CD4-positive, alpha-beta T cell treated with Interleukin-21 for 1 hour (primary cell): ENCODE results near the gene ARHGAP6.

ENCODE experiments used
- DNase-seq: peaks from one replicate; pipeline ENCODE4 v3.0.0-alpha.2; 2020

Gene ARHGAP6

GRCh38 chrX:11206716-11207115, 459.0 kb downstream of the ARHGAP6 start:
- DNase-seq, result no peak

GRCh38 chrX:11205796-11206195, 459.9 kb downstream of the ARHGAP6 start:
- DNase-seq, result no peak

- no peak for DNase-seq
These were observed 468.0 kb downstream of the ARHGAP6 start for GRCh38 chrX:11197671-11198070.

GRCh38 chrX:11196476-11196875, 469.2 kb downstream of the ARHGAP6 start:
- DNase-seq, result no peak

DNA sequence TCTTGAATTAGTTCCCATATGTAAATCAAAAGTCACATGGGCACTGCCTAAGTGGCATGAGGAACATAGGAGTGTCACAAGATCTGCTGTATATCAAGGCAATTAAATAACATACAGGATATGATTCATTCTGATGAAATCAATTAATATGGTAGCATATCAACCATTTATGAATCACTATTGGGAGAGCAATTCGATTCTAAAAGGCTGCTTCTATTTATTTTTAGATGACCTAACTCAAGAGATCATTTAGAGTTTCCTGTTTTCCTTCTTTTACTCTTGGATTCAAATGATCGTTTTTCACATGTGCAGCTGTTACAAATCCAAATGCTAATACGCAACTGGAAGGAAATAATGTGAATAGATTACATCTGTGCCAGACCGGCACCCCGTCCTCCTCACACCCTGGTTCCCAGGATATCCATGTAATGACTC, 472.7 kb downstream of the ARHGAP6 start:
- no peak for DNase-seq

DNA sequence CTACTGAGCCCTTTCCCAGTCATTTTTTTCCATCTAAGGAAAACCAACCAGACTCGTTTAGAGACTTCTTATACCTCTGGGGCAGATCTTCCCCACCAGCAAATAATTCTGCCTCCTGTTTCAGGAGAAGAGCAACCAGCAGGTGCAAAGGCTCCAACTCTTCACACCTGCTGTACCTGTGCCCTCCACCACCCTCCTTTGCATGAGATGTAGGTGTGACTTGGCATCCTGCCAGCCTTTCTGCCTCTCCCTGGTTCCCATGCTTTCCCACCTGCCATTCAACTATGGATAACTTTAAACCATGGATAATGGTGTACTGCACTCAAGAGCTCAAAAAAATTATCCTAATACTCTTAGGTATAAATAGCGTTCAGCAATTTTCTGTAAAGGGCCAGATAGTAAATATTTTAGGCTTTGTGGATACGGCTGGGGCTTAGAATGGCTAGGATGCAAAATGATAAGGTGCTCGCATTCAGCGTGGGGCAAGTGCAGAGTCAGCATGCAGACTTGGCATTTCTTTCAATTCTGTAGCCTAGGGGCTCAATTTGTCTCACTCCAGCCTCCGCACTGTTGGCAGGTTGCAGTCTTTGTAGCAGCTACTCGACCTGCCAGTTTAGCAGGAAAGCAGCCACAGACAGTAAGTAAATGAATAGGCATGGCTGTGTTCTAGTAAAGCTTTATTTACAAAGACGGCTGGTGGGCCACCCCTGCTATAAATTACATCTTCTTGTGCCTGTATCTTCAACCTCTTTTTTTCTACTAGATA, 474.8 kb downstream of the ARHGAP6 start:
- DNase-seq, result no peak

DNA sequence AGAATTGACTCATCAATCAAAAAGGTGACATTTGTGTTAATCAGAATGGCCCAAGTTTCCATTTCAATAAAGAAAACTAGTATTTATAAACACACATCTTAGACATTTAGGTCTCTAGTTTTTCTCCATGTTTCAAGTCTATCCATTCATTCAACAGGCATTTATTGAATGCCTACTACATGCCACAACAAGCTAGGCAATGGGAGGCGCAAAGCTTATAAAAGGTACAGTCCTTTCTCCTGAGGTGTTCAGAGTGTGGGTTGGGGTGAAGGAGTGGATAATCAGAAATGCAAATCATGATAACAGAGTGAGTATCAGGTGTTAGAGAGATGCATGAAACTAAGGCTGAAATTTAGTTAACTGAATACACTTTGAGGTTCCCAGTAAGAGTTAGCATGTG, 476.6 kb downstream of the ARHGAP6 start:
- DNase-seq, result no peak

DNA sequence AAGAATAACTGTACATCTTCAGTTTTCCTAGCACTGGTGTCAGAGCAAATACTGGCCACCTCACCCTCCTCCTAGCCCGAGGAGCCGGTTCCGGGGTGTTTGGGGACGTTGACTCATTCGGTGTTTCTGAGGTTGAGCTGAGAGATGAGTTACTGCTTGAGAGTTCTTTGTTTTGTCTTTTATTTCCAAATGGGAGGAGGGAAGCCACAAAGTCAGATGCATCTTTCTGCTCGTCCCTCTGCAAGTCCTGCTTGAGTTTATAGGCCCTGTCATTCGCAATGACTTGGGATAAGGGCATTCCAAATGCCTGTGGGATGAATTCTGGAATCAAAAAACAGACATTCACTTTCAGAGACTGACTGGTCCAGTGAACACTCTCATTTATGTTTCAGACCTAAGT, 477.1 kb downstream of the ARHGAP6 start:
- DNase-seq, result no peak

DNA sequence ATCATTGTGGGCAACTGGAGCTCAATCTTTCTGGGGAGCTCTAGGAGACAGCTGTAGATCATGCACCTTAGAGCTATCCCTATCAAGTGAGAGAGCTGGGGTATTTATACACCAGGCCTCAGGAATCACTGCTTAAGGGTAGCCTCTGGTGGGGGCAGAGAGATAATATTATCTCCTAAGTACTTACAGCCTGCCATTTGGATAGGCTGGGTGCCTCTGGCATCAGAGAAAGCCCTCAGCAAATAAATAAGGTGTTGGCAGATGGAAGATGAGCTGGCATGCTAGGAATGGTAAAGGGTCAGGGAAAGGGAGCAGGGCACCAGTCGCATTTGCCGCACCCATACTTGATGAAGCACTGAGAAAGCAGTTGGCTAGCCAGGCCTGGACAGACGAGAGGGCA, 478.7 kb downstream of the ARHGAP6 start:
- no peak for DNase-seq

DNA sequence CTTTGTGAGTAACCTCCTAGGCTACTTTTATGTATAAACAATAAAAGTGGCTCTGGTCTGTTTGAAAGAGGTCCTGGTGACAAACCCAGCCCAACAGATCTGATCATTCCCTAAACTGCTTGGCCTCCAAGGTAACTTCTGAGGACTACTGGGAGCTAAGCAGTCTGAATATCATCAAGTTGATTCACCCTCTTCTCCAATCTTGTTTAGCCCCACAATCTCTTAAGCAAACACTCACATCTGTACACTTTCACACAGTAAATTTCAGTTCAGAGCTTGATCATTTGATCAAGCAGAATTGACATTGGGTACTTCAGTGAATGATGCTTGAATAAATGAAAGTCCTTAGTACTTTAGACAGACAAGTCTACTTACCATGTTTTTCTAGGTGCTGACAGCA, 479.9 kb downstream of the ARHGAP6 start:
- DNase-seq, result no peak

DNA sequence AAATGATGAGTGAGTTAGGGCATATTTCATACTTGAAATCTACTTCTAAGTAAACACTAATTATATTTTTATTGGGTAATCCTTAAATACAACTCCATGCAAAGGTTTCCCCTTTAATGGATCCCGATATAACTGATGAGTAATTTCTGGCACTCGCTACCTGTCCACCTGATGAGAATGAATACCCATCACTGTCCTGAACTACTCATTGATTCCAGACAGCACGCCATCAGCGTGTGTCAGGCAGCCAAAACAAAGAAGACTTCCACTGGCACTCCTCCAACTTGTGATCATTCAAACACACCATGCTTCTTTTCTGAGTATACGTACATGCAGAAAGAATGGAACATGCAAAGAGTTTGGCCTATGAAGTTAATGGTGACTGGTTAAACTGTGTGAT, 485.1 kb downstream of the ARHGAP6 start:
- no peak for DNase-seq

- DNase-seq, result no peak
These were observed 493.3 kb downstream of the ARHGAP6 start for GRCh38 chrX:11172415-11172814.

DNA sequence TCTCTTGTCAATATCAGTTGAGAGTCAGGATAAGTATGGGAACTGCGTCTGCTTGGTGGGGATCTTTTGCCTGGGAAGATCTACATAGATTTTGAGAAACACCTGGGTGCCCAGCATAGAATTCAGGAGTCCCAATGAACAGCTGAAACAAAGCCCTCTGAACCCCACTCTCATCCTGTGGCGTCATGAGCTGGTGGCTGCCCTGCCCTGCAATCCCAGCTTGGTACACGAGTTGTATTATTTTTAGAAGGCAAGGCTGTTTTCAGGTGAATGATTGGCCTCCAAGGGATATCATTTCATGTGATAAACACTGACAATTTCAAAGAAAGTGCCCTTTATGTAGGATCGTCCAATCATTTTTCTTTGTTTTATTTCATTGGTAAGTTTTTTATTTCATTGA, 493.8 kb downstream of the ARHGAP6 start:
- DNase-seq, result no peak

- no peak for DNase-seq
These were observed 501.3 kb downstream of the ARHGAP6 start for GRCh38 chrX:11164433-11164832.

GRCh38 chrX:11159149-11159548, 506.6 kb downstream of the ARHGAP6 start:
- no peak for DNase-seq

GRCh38 chrX:11151799-11152559, 513.7 kb downstream of the ARHGAP6 start:
- DNase-seq, result no peak

- no peak for DNase-seq
These were observed 517.3 kb downstream of the ARHGAP6 start for GRCh38 chrX:11148401-11148800.

DNA sequence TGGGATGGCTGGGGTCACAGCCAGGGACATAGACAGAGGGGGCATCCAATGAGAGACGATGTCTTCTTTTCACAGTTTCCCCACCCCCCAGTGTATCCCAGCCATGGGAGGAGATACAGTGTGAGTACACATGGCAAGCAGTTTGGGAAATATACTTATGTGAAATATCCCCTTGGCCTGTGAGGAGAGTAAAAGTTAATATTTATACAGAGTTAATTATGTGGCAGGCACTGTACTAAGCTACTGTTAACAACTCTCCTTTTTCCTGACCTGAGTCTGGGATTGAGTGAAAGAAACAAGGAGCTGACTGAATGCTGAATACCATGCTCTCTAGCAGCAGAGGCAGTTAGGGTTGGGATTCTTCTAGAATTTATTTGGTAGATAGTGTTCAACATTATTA, 519.3 kb downstream of the ARHGAP6 start:
- DNase-seq, result no peak

- DNase-seq, result peak; percentile 66
These were observed 521.6 kb downstream of the ARHGAP6 start for GRCh38 chrX:11143931-11144678.

DNA sequence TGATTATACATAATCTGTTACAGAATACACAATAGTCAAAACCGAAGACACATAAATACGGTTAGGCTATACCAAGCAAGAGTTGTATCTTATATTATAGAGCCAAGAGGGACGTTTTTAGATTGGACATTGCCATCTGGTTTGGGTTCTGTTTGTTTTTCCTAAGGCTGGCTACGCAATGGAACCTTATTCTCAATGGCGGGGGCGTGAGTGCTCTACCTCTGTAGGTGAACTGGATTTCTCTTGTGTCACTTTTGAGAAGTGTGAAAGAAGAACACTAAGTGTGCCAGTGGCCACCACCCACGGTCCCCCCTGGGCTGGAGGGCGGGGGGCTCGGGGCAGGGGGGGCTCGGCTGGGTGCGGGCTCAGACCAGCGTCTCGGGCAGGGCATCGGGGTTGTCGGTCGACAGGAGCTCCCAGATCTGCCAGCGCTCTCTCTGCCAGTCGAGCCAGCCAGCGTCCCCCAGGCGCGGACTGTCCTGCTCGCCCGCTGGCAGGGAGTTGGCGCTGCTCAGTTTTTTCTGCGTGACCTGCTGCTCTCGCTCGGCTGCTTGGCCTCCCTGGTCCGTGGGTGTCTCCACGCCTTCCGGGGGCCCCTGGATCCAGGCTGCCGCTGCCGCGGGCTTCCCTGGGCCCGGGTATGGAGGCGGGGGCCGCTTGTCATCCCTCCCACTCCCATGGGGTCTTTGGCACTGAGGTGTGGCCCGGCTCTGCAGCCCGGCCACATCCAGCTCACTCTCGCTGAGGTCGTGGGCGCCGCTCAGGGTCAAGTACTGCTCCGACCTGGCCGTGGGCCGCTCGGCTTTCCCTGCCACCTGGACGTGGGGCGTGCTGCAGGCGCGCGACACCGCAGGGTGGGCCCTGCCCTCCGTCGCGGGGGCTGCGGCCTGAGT, 527.0 kb downstream of the ARHGAP6 start:
- no peak for DNase-seq

GRCh38 chrX:11137543-11138139, 528.1 kb downstream of the ARHGAP6 start:
- peak; percentile 34 for DNase-seq

DNA sequence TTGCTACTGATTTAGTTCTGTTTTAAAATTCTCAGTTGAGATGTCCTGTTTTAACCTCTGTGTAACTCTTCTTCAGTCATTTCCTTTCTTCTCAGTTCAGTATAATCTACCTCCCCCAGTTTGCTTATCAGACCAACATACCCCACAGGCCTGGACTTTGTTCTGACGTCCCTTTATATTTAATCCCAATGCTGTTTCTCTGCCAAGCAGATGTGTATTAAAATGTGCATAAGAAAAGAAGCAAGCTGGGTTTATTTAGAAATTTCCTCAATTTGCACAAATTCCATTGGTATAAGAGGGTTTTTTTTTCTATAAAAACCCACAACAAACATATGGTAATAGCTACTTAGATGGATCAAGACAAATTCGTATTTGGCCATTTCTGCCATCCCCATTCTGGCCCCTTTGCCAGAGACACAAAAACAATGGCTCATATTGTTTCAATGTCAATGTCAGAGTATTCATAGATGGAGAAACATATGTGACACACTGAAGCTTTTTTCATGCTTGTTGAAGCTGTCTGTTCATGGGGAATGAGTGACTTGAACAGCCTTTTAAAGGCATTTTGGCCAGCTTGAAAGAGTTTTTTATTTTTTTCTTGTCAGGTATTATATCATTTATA, 530.0 kb downstream of the ARHGAP6 start:
- no peak for DNase-seq
